Activated T-helper 1 cell treated with Interleukin-2 at 50 U/mL for 16 hours (primary cell): ENCODE data around the gene SH3YL1.
"Not testable (repeated sequence)": the region's sequence is repeated elsewhere in the genome, so short reads cannot be mapped to it uniquely, and the experiment has no call there.

Experiments
- DNase-seq: peaks from one replicate; pipeline ENCODE4 v3.0.0-alpha.2; 2020; ENCODE audit warnings: low read depth

Gene SH3YL1

GRCh38 chr2:177733-178132, 86.1 kb downstream of the SH3YL1 start:
- no peak for DNase-seq

GRCh38 chr2:176917-177316, 86.9 kb downstream of the SH3YL1 start:
- no peak for DNase-seq

- peak; percentile 33 for DNase-seq
These were observed 87.7 kb downstream of the SH3YL1 start for GRCh38 chr2:175880-176820.

- DNase-seq = no peak
These were observed 88.6 kb downstream of the SH3YL1 start for GRCh38 chr2:175161-175786.

- DNase-seq = not testable (repeated sequence)
These were observed 91.7 kb downstream of the SH3YL1 start for GRCh38 chr2:172120-172519.

- DNase-seq = no peak
These were observed 94.1 kb downstream of the SH3YL1 start for GRCh38 chr2:169741-170140.
